Thyroid gland (tissue), 4 donors: Measurements from ENCODE around the gene STK40. TPM values are rescaled to one million over a fixed set of nuclear protein-coding genes. Genes with fewer than 3 reads are reported as not detected.

Experiments
- DNase-seq, 2 donors: peaks; one replicate each; pipeline ENCODE4 v3.0.0-alpha.2; 2019
- H3K27ac ChIP-seq, 3 donors: fragments of 200-600 bp; sonication (generic); 1 replicate in 2 of 3; 2 replicates in 1 of 3; pipeline ENCODE4 v1.5.1; 2016 to 2019; ENCODE audit warnings: mild to moderate bottlenecking in 1 of 3, moderate library complexity in 1 of 3
- H3K27me3 ChIP-seq: fragments of 200-600 bp; sonication (generic); one replicate; pipeline ENCODE4 v1.5.1; 2019
- H3K36me3 ChIP-seq, 2 donors: fragments of 200-600 bp; sonication (generic); one replicate each; pipeline ENCODE4 v1.5.1; 2016 to 2019
- H3K4me1 ChIP-seq, 2 donors: fragments of 200-600 bp; sonication (generic); one replicate each; pipeline ENCODE4 v1.5.1; 2017 to 2019
- H3K4me3 ChIP-seq, 3 donors: fragments of 200-600 bp; sonication (generic); replicated peaks in 1 of 3; 1 replicate in 2 of 3; 2 replicates in 1 of 3; pipeline ENCODE4 v1.5.1; 2016; ENCODE audit warnings: mild to moderate bottlenecking in 1 of 3
- H3K9me3 ChIP-seq: fragments of 200-600 bp; sonication (generic); one replicate; pipeline ENCODE4 v1.5.1; 2017
- POLR2A ChIP-seq, 2 donors: fragments of 450-650 bp; IDR thresholded peaks; one replicate each; pipeline ENCODE4 v1.6.1; 2017; ENCODE audit warnings: antibody characterized with exemption in 2 of 2, mild to moderate bottlenecking in 2 of 2, moderate library complexity in 1 of 2
- WGBS, 2 donors: methylation state at CpG; one replicate each; pipeline ENCODE4 v1.1.5; 2017; 5-methylcytosine and 5-hydroxymethylcytosine counted together
- intact Hi-C: fragments of 100-400 bp; cut with DNase I; formaldehyde crosslinking; loops from one replicate; pipeline ENCODE4 v1.15.1; 2023
- total RNA-seq, 4 donors: library from RNA; depleted of rRNA; stranded (reverse); fragments of >200 nt; gene quantifications; one replicate each; pipeline ENCODE4 v1.2.3, GENCODE V29; 2016
- TF ChIP-seq, protein P1 (sequence below), 6 experiments: fragments of 200-600 bp in 3 of 6; fragments of 450-650 bp in 3 of 6; sonication (generic) in 3 of 6; IDR thresholded peaks; one replicate each; pipeline ENCODE4 v1.5.1; 2016 to 2019; ENCODE audit warnings: antibody characterized with exemption in 6 of 6, mild to moderate bottlenecking in 2 of 6, inconsistent platforms in 1 of 6, moderate library complexity in 1 of 6

The STK40 gene
- total RNA-seq, 4 donors from 2014 or later, result 37.0 to 61.1 (median 50.9) TPM

DNA sequence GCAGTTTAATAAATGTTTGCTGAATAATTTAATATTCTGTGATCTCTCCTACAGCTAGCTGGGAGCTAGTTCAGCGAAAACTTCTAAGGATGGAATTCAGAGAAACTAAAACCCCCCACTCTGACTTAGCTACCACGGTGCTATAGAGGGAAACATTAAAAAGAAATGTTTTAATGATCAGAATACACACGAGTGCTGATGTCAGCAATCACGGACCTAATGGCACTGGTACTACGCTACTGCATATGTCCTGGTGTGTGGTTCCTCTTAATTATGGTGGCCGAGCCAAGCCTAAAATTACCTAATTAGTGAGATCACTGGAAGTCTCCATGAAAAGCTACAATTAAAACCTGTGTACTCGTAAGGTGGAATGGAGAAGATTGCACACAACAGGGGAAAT is 35.9 kb upstream of the STK40 start:
- 88 to 91% methylated on average over 7 of the region's 7 CpGs for WGBS, 2 donors
- no peaks in the 10 kb centered on the region for H3K27me3 ChIP-seq
- peaks cover 16 to 25% of the 10 kb centered on the region in 2 donors for H3K36me3 ChIP-seq
- TF ChIP-seq, protein P1, sequence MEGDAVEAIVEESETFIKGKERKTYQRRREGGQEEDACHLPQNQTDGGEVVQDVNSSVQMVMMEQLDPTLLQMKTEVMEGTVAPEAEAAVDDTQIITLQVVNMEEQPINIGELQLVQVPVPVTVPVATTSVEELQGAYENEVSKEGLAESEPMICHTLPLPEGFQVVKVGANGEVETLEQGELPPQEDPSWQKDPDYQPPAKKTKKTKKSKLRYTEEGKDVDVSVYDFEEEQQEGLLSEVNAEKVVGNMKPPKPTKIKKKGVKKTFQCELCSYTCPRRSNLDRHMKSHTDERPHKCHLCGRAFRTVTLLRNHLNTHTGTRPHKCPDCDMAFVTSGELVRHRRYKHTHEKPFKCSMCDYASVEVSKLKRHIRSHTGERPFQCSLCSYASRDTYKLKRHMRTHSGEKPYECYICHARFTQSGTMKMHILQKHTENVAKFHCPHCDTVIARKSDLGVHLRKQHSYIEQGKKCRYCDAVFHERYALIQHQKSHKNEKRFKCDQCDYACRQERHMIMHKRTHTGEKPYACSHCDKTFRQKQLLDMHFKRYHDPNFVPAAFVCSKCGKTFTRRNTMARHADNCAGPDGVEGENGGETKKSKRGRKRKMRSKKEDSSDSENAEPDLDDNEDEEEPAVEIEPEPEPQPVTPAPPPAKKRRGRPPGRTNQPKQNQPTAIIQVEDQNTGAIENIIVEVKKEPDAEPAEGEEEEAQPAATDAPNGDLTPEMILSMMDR (IDR thresholded peaks at IDR 0.05), result no peak
- no peak for TF ChIP-seq POLR2A (IDR thresholded peaks at IDR 0.05)
- H3K4me3 ChIP-seq, result no peak overlapping the region
- H3K9me3 ChIP-seq, result no peaks in the 10 kb centered on the region
- intact Hi-C loops, result loop anchor here (2.0 to 10.0 kb wide), 2 partner anchors 79 to 327 kb away; no protein-coding TSS in a partner anchor
- H3K4me1 ChIP-seq, result peaks cover 0 to 4% of the 10 kb centered on the region in 2 donors
- DNase-seq, result no peak
- no peak overlapping the region for H3K27ac ChIP-seq

DNA sequence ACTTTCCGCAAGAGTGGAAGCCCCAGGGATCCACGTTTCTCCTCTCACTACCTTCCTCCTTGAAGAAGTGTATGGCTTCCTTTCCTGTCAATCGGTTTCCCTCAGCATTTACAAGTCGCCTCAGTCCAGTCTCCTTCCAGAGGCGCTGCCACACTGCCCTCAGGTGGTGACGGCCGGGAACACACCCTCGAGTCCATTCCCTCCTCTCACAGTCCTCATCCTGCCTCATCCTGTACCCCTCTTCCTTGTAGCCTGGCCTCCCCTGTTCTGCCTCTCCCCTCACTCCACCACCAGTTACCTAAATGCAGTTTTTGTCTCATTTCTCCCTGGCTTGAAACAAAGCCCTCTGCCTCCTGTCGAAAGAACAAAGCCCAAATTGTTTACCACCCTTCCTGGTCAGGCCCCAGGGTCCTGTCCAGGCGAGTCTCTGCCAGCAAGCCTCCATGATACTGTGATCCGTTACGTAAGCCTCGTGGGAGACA is 35.2 kb upstream of the STK40 start:
- Histone ChIP-seq H3K27ac (no peak overlapping the region), H3K36me3 (peaks cover 16 to 25% of the 10 kb centered on the region in 2 donors), H3K4me3 (no peak overlapping the region), H3K4me1 (peaks cover 0 to 4% of the 10 kb centered on the region in 2 donors), H3K9me3 (no peaks in the 10 kb centered on the region), H3K27me3 (no peaks in the 10 kb centered on the region)
- TF ChIP-seq POLR2A (IDR thresholded peaks at IDR 0.05), result no peak
- TF ChIP-seq, protein P1 (IDR thresholded peaks at IDR 0.05), result peak; percentile 68 to 96 (median 90)
- WGBS, 2 donors, result 16 to 20% methylated on average over 13 of the region's 13 CpGs
- peak; percentile 83 to 90 for DNase-seq
- intact Hi-C loops, result loop anchor here (2.0 to 10.0 kb wide), 2 partner anchors 78 to 326 kb away; no protein-coding TSS in a partner anchor

DNA sequence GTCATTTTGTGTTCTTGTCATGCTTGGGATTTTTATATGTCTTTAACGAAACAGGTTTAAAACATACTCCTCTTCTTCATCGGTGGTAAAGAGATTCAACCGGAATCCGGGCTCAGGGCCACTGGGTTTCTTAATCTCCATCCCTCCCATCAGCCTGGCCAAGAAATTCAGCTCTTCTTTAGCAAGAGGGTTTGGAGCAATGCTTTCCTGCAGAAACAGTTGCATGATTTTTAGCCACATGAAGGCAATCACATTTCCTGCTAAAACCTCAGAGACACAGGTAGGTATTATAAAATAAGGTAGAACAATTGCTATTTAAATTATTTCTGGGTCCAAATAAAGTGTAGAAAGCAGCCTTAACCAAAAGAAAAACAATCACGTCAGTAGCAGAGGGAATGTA is 34.7 kb upstream of the STK40 start:
- Histone ChIP-seq H3K4me1 (peaks cover 0 to 4% of the 10 kb centered on the region in 2 donors), H3K9me3 (no peaks in the 10 kb centered on the region), H3K27me3 (no peaks in the 10 kb centered on the region), H3K27ac (no peak overlapping the region), H3K4me3 (no peak overlapping the region), H3K36me3 (peaks cover 16 to 25% of the 10 kb centered on the region in 2 donors)
- 59 to 62% methylated on average over 5 of the region's 5 CpGs for WGBS, 2 donors
- intact Hi-C loops, result loop anchor here (2.0 to 10.0 kb wide), 2 partner anchors 78 to 326 kb away; no protein-coding TSS in a partner anchor
- TF ChIP-seq, protein P1 (IDR thresholded peaks at IDR 0.05), result no peak
- TF ChIP-seq POLR2A (IDR thresholded peaks at IDR 0.05), result no peak
- no peak for DNase-seq

DNA sequence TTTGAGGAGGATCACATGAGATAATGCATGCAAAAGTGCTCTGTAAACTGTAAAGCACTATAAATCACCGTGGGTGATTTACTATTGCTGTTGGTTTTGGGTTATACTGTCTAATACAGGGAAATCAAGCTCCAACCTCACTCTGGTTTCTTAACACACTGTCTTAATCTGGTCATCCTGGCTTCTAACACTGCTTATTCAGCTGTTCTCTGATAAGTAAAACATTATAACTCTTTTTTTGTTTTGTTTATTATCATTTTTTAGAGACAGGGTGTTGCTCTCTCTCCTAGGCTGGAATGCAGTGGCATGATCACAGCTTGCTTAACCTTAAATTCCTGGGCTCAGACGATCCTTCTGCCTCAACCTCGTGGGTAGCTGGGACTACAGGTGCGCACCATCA is 33.8 kb upstream of the STK40 start:
- DNase-seq, result no peak
- WGBS, 2 donors, result 86% methylated on average over 4 of the region's 4 CpGs
- no peak overlapping the region for H3K4me3 ChIP-seq
- no peak overlapping the region for H3K27ac ChIP-seq
- peaks cover 16 to 25% of the 10 kb centered on the region in 2 donors for H3K36me3 ChIP-seq
- no peaks in the 10 kb centered on the region for H3K9me3 ChIP-seq
- H3K27me3 ChIP-seq, result no peaks in the 10 kb centered on the region
- TF ChIP-seq POLR2A (IDR thresholded peaks at IDR 0.05), result no peak
- TF ChIP-seq, protein P1 (IDR thresholded peaks at IDR 0.05), result no peak
- intact Hi-C loops, result no loop called here
- peaks cover 0 to 4% of the 10 kb centered on the region in 2 donors for H3K4me1 ChIP-seq

DNA sequence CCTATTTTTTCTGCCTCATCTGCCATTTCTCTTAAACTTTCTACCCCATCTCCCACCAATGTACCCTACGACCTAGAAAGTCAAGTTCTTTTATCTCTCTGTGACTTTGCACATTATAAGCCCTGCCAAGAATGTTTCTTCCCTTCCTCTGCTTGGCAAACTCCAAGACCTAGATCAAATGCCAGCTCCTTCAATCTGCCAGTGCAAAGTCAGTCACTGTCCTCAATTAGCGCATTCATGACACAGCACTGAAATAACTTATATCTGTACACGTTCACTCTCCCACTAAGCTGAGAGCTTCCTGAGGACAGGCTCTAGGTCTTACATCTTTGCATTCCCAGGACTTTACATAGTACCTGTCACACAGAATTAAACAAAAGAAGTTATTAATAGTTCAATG is 33.4 kb upstream of the STK40 start:
- peaks cover 0 to 4% of the 10 kb centered on the region in 2 donors for H3K4me1 ChIP-seq
- TF ChIP-seq POLR2A (IDR thresholded peaks at IDR 0.05), result no peak
- TF ChIP-seq, protein P1 (IDR thresholded peaks at IDR 0.05), result no peak
- H3K27me3 ChIP-seq, result no peaks in the 10 kb centered on the region
- WGBS, 2 donors, result 88 to 93% methylated on average over 3 of the region's 3 CpGs
- intact Hi-C loops, result no loop called here
- no peaks in the 10 kb centered on the region for H3K9me3 ChIP-seq
- H3K36me3 ChIP-seq, result peaks cover 16 to 25% of the 10 kb centered on the region in 2 donors
- H3K4me3 ChIP-seq, result no peak overlapping the region
- DNase-seq, result no peak
- no peak overlapping the region for H3K27ac ChIP-seq
